ENCODE data around the gene FITM1.

The FITM1 gene

GRCh38 chr14:24087004-24087403 lies 43.5 kb upstream of the FITM1 start:
- H3K27me3 ChIP-seq (ENCODE audit: control insufficient read depth in 1 of 2, insufficient read depth in 1 of 2, low read length in 2 of 2), result peaks cover 42 to 46% of the 10 kb centered on the region in 2 experiments
- H3K36me3 ChIP-seq (ENCODE audit: control insufficient read depth in 1 of 2, insufficient read depth in 2 of 2, low read depth in 1 of 2, low read length in 2 of 2), result no peaks in the 10 kb centered on the region
- no peak overlapping the region for H4K91ac ChIP-seq (ENCODE audit: low read length)
- no peak overlapping the region for H3K4me3 ChIP-seq (ENCODE audit: insufficient read depth in 1 of 2, low read depth in 1 of 2, low read length in 2 of 2)
- no peak overlapping the region for H3K18ac ChIP-seq (ENCODE audit: low read depth in 1 of 2, low read length in 2 of 2)
- no peak overlapping the region for H4K8ac ChIP-seq (ENCODE audit: low read length)
- H2BK15ac ChIP-seq (ENCODE audit: low read depth, poor library complexity, severe bottlenecking), result no peak overlapping the region
- no peak overlapping the region for H3K23ac ChIP-seq (ENCODE audit: low read length in 2 of 2)
- no peak overlapping the region for H3K14ac ChIP-seq (ENCODE audit: low read length in 2 of 2)
- no peaks in the 10 kb centered on the region for H3K79me1 ChIP-seq (replicated peaks; ENCODE audit: low read length, poor library complexity, severe bottlenecking)
- H2BK12ac ChIP-seq (ENCODE audit: low read length in 2 of 2), result no peak overlapping the region
- H2AK5ac ChIP-seq (ENCODE audit: low read length, severe bottlenecking), result no peak overlapping the region
- H3K9ac ChIP-seq (ENCODE audit: low read length), result no peak overlapping the region
- H3K27ac ChIP-seq (ENCODE audit: low read length, poor library complexity, severe bottlenecking), result no peak overlapping the region
- no peak overlapping the region for H2AFZ ChIP-seq (ENCODE audit: low read depth, low read length)
- H3K4me1 ChIP-seq (ENCODE audit: control insufficient read depth, insufficient read depth, low read depth, low read length), result no peaks in the 10 kb centered on the region
- H3K9me3 ChIP-seq (ENCODE audit: control insufficient read depth, low read length), result no peaks in the 10 kb centered on the region
- no peak overlapping the region for H2BK120ac ChIP-seq (ENCODE audit: low read depth, low read length)
- H3K4me2 ChIP-seq (ENCODE audit: low read length, poor library complexity, severe bottlenecking), result no peak overlapping the region
- no peak overlapping the region for H2BK5ac ChIP-seq (ENCODE audit: low read depth, low read length, poor library complexity, severe bottlenecking)
- DNase-seq, result no peak
- WGBS, result 82% methylated on average over 1 of the region's 1 CpG
- H3K4ac ChIP-seq (ENCODE audit: low read depth in 1 of 2, low read length in 2 of 2), result no peak overlapping the region

- H3K27ac ChIP-seq (ENCODE audit: low read length, poor library complexity, severe bottlenecking), result no peak overlapping the region
- H3K14ac ChIP-seq (ENCODE audit: low read length in 2 of 2), result no peak overlapping the region
These were observed 42.4 kb upstream of the FITM1 start for GRCh38 chr14:24088095-24088494.

GRCh38 chr14:24089890-24090289 lies 40.6 kb upstream of the FITM1 start:
- H3K79me1 ChIP-seq (replicated peaks; ENCODE audit: low read length, poor library complexity, severe bottlenecking), result no peaks in the 10 kb centered on the region
- no peak for DNase-seq
- H3K36me3 ChIP-seq (ENCODE audit: control insufficient read depth in 1 of 2, insufficient read depth in 2 of 2, low read depth in 1 of 2, low read length in 2 of 2), result no peaks in the 10 kb centered on the region
- no peak overlapping the region for H4K91ac ChIP-seq (ENCODE audit: low read length)
- no peak overlapping the region for H2BK5ac ChIP-seq (ENCODE audit: low read depth, low read length, poor library complexity, severe bottlenecking)
- H3K14ac ChIP-seq (ENCODE audit: low read length in 2 of 2), result no peak overlapping the region
- no peak overlapping the region for H3K9ac ChIP-seq (ENCODE audit: low read length)
- WGBS, result 91% methylated on average over 5 of the region's 6 CpGs
- no peak overlapping the region for H3K4me2 ChIP-seq (ENCODE audit: low read length, poor library complexity, severe bottlenecking)
- H2AFZ ChIP-seq (ENCODE audit: low read depth, low read length), result no peak overlapping the region
- H2AK5ac ChIP-seq (ENCODE audit: low read length, severe bottlenecking), result no peak overlapping the region
- H3K4me3 ChIP-seq (ENCODE audit: insufficient read depth in 1 of 2, low read depth in 1 of 2, low read length in 2 of 2), result no peak overlapping the region
- H3K4ac ChIP-seq (ENCODE audit: low read depth in 1 of 2, low read length in 2 of 2), result no peak overlapping the region
- peaks cover 16 to 19% of the 10 kb centered on the region in 2 experiments for H3K27me3 ChIP-seq (ENCODE audit: control insufficient read depth in 1 of 2, insufficient read depth in 1 of 2, low read length in 2 of 2)
- H3K23ac ChIP-seq (ENCODE audit: low read length in 2 of 2), result no peak overlapping the region
- no peaks in the 10 kb centered on the region for H3K9me3 ChIP-seq (ENCODE audit: control insufficient read depth, low read length)
- no peak overlapping the region for H3K18ac ChIP-seq (ENCODE audit: low read depth in 1 of 2, low read length in 2 of 2)
- no peak overlapping the region for H2BK120ac ChIP-seq (ENCODE audit: low read depth, low read length)
- peaks cover 6% of the 10 kb centered on the region for H3K4me1 ChIP-seq (ENCODE audit: control insufficient read depth, insufficient read depth, low read depth, low read length)
- no peak overlapping the region for H3K27ac ChIP-seq (ENCODE audit: low read length, poor library complexity, severe bottlenecking)
- H2BK12ac ChIP-seq (ENCODE audit: low read length in 2 of 2), result no peak overlapping the region
- H2BK15ac ChIP-seq (ENCODE audit: low read depth, poor library complexity, severe bottlenecking), result no peak overlapping the region
- H4K8ac ChIP-seq (ENCODE audit: low read length), result no peak overlapping the region

More at GRCh38 chr14:24088095-24088494, 42.4 kb upstream of the FITM1 start:
- no peaks in the 10 kb centered on the region for H3K9me3 ChIP-seq (ENCODE audit: control insufficient read depth, low read length)
- H3K4me2 ChIP-seq (ENCODE audit: low read length, poor library complexity, severe bottlenecking), result no peak overlapping the region
- H3K23ac ChIP-seq (ENCODE audit: low read length in 2 of 2), result no peak overlapping the region
- H2BK15ac ChIP-seq (ENCODE audit: low read depth, poor library complexity, severe bottlenecking), result no peak overlapping the region
- no peak overlapping the region for H3K9ac ChIP-seq (ENCODE audit: low read length)
- WGBS, result 81% methylated on average over 2 of the region's 2 CpGs
- no peak overlapping the region for H2BK120ac ChIP-seq (ENCODE audit: low read depth, low read length)
- no peak for DNase-seq
- no peak overlapping the region for H2AK5ac ChIP-seq (ENCODE audit: low read length, severe bottlenecking)
- no peak overlapping the region for H3K4me3 ChIP-seq (ENCODE audit: insufficient read depth in 1 of 2, low read depth in 1 of 2, low read length in 2 of 2)
- no peak overlapping the region for H4K91ac ChIP-seq (ENCODE audit: low read length)
- H2BK5ac ChIP-seq (ENCODE audit: low read depth, low read length, poor library complexity, severe bottlenecking), result no peak overlapping the region
- no peak overlapping the region for H2BK12ac ChIP-seq (ENCODE audit: low read length in 2 of 2)
- no peak overlapping the region for H4K8ac ChIP-seq (ENCODE audit: low read length)
- H3K4ac ChIP-seq (ENCODE audit: low read depth in 1 of 2, low read length in 2 of 2), result no peak overlapping the region
- H3K79me1 ChIP-seq (replicated peaks; ENCODE audit: low read length, poor library complexity, severe bottlenecking), result no peaks in the 10 kb centered on the region
- no peak overlapping the region for H2AFZ ChIP-seq (ENCODE audit: low read depth, low read length)
- H3K27me3 ChIP-seq (ENCODE audit: control insufficient read depth in 1 of 2, insufficient read depth in 1 of 2, low read length in 2 of 2), result peaks cover 31 to 35% of the 10 kb centered on the region in 2 experiments
- no peaks in the 10 kb centered on the region for H3K36me3 ChIP-seq (ENCODE audit: control insufficient read depth in 1 of 2, insufficient read depth in 2 of 2, low read depth in 1 of 2, low read length in 2 of 2)
- H3K4me1 ChIP-seq (ENCODE audit: control insufficient read depth, insufficient read depth, low read depth, low read length), result no peaks in the 10 kb centered on the region
- H3K18ac ChIP-seq (ENCODE audit: low read depth in 1 of 2, low read length in 2 of 2), result no peak overlapping the region

- H2AFZ ChIP-seq (ENCODE audit: low read depth, low read length), result no peak overlapping the region
- no peak overlapping the region for H3K14ac ChIP-seq (ENCODE audit: low read length in 2 of 2)
- H3K4me2 ChIP-seq (ENCODE audit: low read length, poor library complexity, severe bottlenecking), result no peak overlapping the region
- no peaks in the 10 kb centered on the region for H3K9me3 ChIP-seq (ENCODE audit: control insufficient read depth, low read length)
- H2BK5ac ChIP-seq (ENCODE audit: low read depth, low read length, poor library complexity, severe bottlenecking), result no peak overlapping the region
- no peak overlapping the region for H3K27ac ChIP-seq (ENCODE audit: low read length, poor library complexity, severe bottlenecking)
- H4K8ac ChIP-seq (ENCODE audit: low read length), result no peak overlapping the region
- H4K91ac ChIP-seq (ENCODE audit: low read length), result no peak overlapping the region
- no peak overlapping the region for H3K4me3 ChIP-seq (ENCODE audit: insufficient read depth in 1 of 2, low read depth in 1 of 2, low read length in 2 of 2)
- no peak for DNase-seq
- H2AK5ac ChIP-seq (ENCODE audit: low read length, severe bottlenecking), result no peak overlapping the region
- H2BK15ac ChIP-seq (ENCODE audit: low read depth, poor library complexity, severe bottlenecking), result no peak overlapping the region
- H3K4ac ChIP-seq (ENCODE audit: low read depth in 1 of 2, low read length in 2 of 2), result no peak overlapping the region
- no peak overlapping the region for H2BK12ac ChIP-seq (ENCODE audit: low read length in 2 of 2)
- H3K79me1 ChIP-seq (replicated peaks; ENCODE audit: low read length, poor library complexity, severe bottlenecking), result peaks cover 8% of the 10 kb centered on the region
- H3K36me3 ChIP-seq (ENCODE audit: control insufficient read depth in 1 of 2, insufficient read depth in 2 of 2, low read depth in 1 of 2, low read length in 2 of 2), result peaks cover 0 to 5% of the 10 kb centered on the region in 2 experiments
- H3K18ac ChIP-seq (ENCODE audit: low read depth in 1 of 2, low read length in 2 of 2), result no peak overlapping the region
- no peak overlapping the region for H3K9ac ChIP-seq (ENCODE audit: low read length)
- no peak overlapping the region for H3K23ac ChIP-seq (ENCODE audit: low read length in 2 of 2)
- peaks cover 14% of the 10 kb centered on the region for H3K4me1 ChIP-seq (ENCODE audit: control insufficient read depth, insufficient read depth, low read depth, low read length)
- no peak overlapping the region for H2BK120ac ChIP-seq (ENCODE audit: low read depth, low read length)
- H3K27me3 ChIP-seq (ENCODE audit: control insufficient read depth in 1 of 2, insufficient read depth in 1 of 2, low read length in 2 of 2), result peaks cover 2 to 4% of the 10 kb centered on the region in 2 experiments
These were observed 38.4 kb upstream of the FITM1 start for GRCh38 chr14:24092110-24092504.
